SK-N-SH (cell line): ENCODE results near the gene TK2. TPM values are rescaled to one million over a fixed set of nuclear protein-coding genes. Genes with fewer than 3 reads are reported as not detected.

ENCODE experiments used
- CTCF ChIA-PET: fragments of 300-600, 350-600 bp; formaldehyde crosslinking; extraction: SDS; loops from one replicate; lab custom pipeline; 2021; lab: Yijun Ruan, JAX
- POLR2A ChIA-PET: fragments of 350-600 bp; sonication (Branson Sonifier 250); formaldehyde crosslinking; extraction: SDS; loops from one replicate; lab custom pipeline; 2020; ENCODE audit warnings: antibody characterized with exemption, inconsistent platforms; lab: Yijun Ruan, JAX
- DNase-seq: peaks from one replicate; pipeline ENCODE4 v3.0.0; 2012
- H2AFZ ChIP-seq: fragments of 200-600 bp; sonication (generic); 2 replicates; pipeline ENCODE4 v1.8.1; 2016; ENCODE audit warnings: antibody characterized with exemption, mild to moderate bottlenecking, low read depth
- H3F3A ChIP-seq: fragments of 200-600 bp; sonication (generic); replicated peaks from 2 replicates; pipeline ENCODE3; 2016; ENCODE audit warnings: antibody characterized with exemption, mild to moderate bottlenecking; ENCODE audit not compliant: insufficient read depth
- H3K27ac ChIP-seq, 2 experiments: fragments of 200-500 bp in 1 of 2; fragments of 200-600 bp in 1 of 2; sonication (Bioruptor generic) in 1 of 2; sonication (generic), shearing (Covaris generic) in 1 of 2; 2 replicates each; pipeline versions ENCODE4 v1.5.1 to v1.6.1; 2014 to 2016; ENCODE audit warnings: low read depth in 2 of 2, inconsistent platforms in 1 of 2, low read length in 1 of 2, mild to moderate bottlenecking in 1 of 2, mixed read lengths in 1 of 2
- H3K27me3 ChIP-seq: fragments of 200-600 bp; sonication (generic), shearing (Covaris generic); 2 replicates; pipeline ENCODE4 v1.6.1; 2016; ENCODE audit warnings: mixed run types; ENCODE audit not compliant: insufficient read depth
- H3K36me3 ChIP-seq, 2 experiments: fragments of 200-500 bp in 1 of 2; fragments of 200-600 bp in 1 of 2; sonication (Bioruptor generic) in 1 of 2; sonication (generic) in 1 of 2; replicated peaks in 1 of 2; 2 replicates each; pipeline versions ENCODE3 to v1.5.1; 2014 to 2016; ENCODE audit warnings: low read length in 1 of 2, mild to moderate bottlenecking in 1 of 2; ENCODE audit not compliant: insufficient read depth in 2 of 2, control insufficient read depth in 1 of 2
- H3K4me1 ChIP-seq, 2 experiments: fragments of 200-500 bp in 1 of 2; fragments of 200-600 bp in 1 of 2; sonication (Bioruptor generic) in 1 of 2; sonication (generic), shearing (Covaris generic) in 1 of 2; 2 replicates each; pipeline versions ENCODE4 v1.5.1 to v1.6.1; 2014 to 2016; ENCODE audit warnings: low read depth in 1 of 2, low read length in 1 of 2, mixed run types in 1 of 2; ENCODE audit not compliant: insufficient read depth in 2 of 2, control insufficient read depth in 1 of 2
- H3K4me2 ChIP-seq: fragments of 200-600 bp; sonication (generic), shearing (Covaris generic); 2 replicates; pipeline ENCODE4 v1.6.1; 2017; ENCODE audit warnings: mixed run types
- H3K4me3 ChIP-seq, 2 experiments: fragments of 200-500 bp in 1 of 2; fragments of 200-600 bp in 1 of 2; sonication (Bioruptor generic) in 1 of 2; sonication (generic), shearing (Covaris generic) in 1 of 2; 2 replicates each; pipeline versions ENCODE4 v1.5.1 to v1.8.1; 2014 to 2016; ENCODE audit warnings: low read depth in 2 of 2, inconsistent platforms in 1 of 2, low read length in 1 of 2, mild to moderate bottlenecking in 1 of 2, mixed read lengths in 1 of 2, moderate library complexity in 1 of 2
- H3K79me2 ChIP-seq: fragments of 200-600 bp; sonication (generic); 2 replicates; pipeline ENCODE4 v1.8.1; 2017; ENCODE audit warnings: mild to moderate bottlenecking; ENCODE audit not compliant: insufficient read depth
- H3K9ac ChIP-seq: fragments of 200-600 bp; sonication (generic); 2 replicates; pipeline ENCODE4 v1.6.1; 2017; ENCODE audit warnings: mixed run types
- H3K9me2 ChIP-seq: fragments of 200-600 bp; sonication (generic); 2 replicates; pipeline ENCODE4 v1.6.1; 2017; ENCODE audit warnings: mixed run types
- H3K9me3 ChIP-seq: fragments of 200-600 bp; sonication (generic); 2 replicates; pipeline ENCODE4 v1.6.1; 2017; ENCODE audit warnings: mixed run types, mild to moderate bottlenecking, moderate library complexity
- H4K20me1 ChIP-seq: fragments of 200-600 bp; sonication (generic); 2 replicates; pipeline ENCODE4 v1.6.1; 2017; ENCODE audit warnings: mild to moderate bottlenecking, mixed run types; ENCODE audit not compliant: insufficient read depth
- CTCF ChIP-seq: fragments of 200-600 bp; sonication (generic); IDR thresholded peaks from 2 replicates; pipeline ENCODE4 v1.6.1; 2017; ENCODE audit warnings: antibody characterized with exemption, mild to moderate bottlenecking, moderate library complexity
- ELF1 ChIP-seq: IDR thresholded peaks from 2 replicates; pipeline ENCODE4 v1.4.0; 2012
- FOXJ3 ChIP-seq: sonication (generic); formaldehyde crosslinking; IDR thresholded peaks from 2 replicates; pipeline ENCODE4 v1.5.1; 2020; ENCODE audit warnings: mild to moderate bottlenecking, missing genetic modification reagents
- FOXM1 ChIP-seq: IDR thresholded peaks from 2 replicates; pipeline ENCODE4 v1.4.0; 2012; ENCODE audit warnings: low read depth, mild to moderate bottlenecking
- IRF3 ChIP-seq: fragments of 150-350 bp; IDR thresholded peaks from 2 replicates; pipeline ENCODE4 v1.6.1; 2016; ENCODE audit warnings: mild to moderate bottlenecking, low read depth, low read length
- MEF2A ChIP-seq: IDR thresholded peaks from 2 replicates; pipeline ENCODE4 v1.4.0; 2012; ENCODE audit warnings: low read depth, borderline replicate concordance
- MXI1 ChIP-seq: IDR thresholded peaks from 2 replicates; pipeline ENCODE4 v1.6.1; 2012; ENCODE audit warnings: mild to moderate bottlenecking, low read depth, low read length, improper control_type of control experiment
- RAD21 ChIP-seq: IDR thresholded peaks from 2 replicates; pipeline ENCODE4 v1.6.1; 2012; ENCODE audit warnings: mild to moderate bottlenecking, low read length
- RCOR1 ChIP-seq: fragments of 150-350 bp; IDR thresholded peaks from 2 replicates; pipeline ENCODE4 v1.6.1; 2017; ENCODE audit warnings: antibody characterized with exemption, low read length
- REST ChIP-seq: IDR thresholded peaks from 2 replicates; pipeline ENCODE4 v1.6.1; 2012; ENCODE audit warnings: mild to moderate bottlenecking, low read depth, low read length, moderate library complexity
- SIN3A ChIP-seq: IDR thresholded peaks from 2 replicates; pipeline ENCODE4 v1.6.1; 2012; ENCODE audit warnings: low read depth, mild to moderate bottlenecking, low read length, moderate library complexity, borderline replicate concordance
- SMC3 ChIP-seq: IDR thresholded peaks from 2 replicates; pipeline ENCODE4 v1.6.1; 2012; ENCODE audit warnings: low read depth, low read length, improper control_type of control experiment
- YY1 ChIP-seq: IDR thresholded peaks from 2 replicates; pipeline ENCODE4 v1.4.0; 2012; ENCODE audit warnings: low read depth, mild to moderate bottlenecking
- ZBTB33 ChIP-seq: IDR thresholded peaks from 2 replicates; pipeline ENCODE4 v1.4.0; 2012; ENCODE audit warnings: low read depth, borderline replicate concordance
- WGBS: methylation state at CpG from one replicate; pipeline ENCODE4 v1.1.6; 2017; ENCODE audit warnings: low lambda C conversion rate; 5-methylcytosine and 5-hydroxymethylcytosine counted together
- polyA plus RNA-seq, 3 experiments: library from polyadenylated mRNA; depleted of rRNA; stranded (reverse); fragments of >200 nt; gene quantifications; 2 replicates each; pipeline ENCODE4 v1.2.3, GENCODE V29; 2012

TK2 gene
- polyA plus RNA-seq, 1 of the 3 experiments (the other 2 are of a cell fraction), result 25.2 TPM

- WGBS, result 32% methylated on average over 14 of the region's 14 CpGs
- CTCF ChIA-PET, result interaction anchor here (0.6 to 22.3 kb wide), 11 partner anchors 8 to 127 kb away, joined by 3 to 299 read pairs (median 4); partner anchors contain the start of gene CDH5
- TF ChIP-seq ELF1, result no peak
- no peak for TF ChIP-seq REST
- no peak for TF ChIP-seq FOXJ3
- TF ChIP-seq CTCF, result peak; percentile 95
- TF ChIP-seq SMC3, result peak; percentile 97
- no peak for TF ChIP-seq RCOR1
- peak; percentile 93 for TF ChIP-seq RAD21
- TF ChIP-seq FOXM1, result no peak
- H4K20me1 ChIP-seq, result no peaks in the 10 kb centered on the region
- H3K4me3 ChIP-seq, result peak overlapping the region in 1 of 2 experiments; percentile 41; a peak in 1 of 4 replicates
- no peaks in the 10 kb centered on the region for H3K79me2 ChIP-seq
- no peaks in the 10 kb centered on the region for H3K36me3 ChIP-seq
- H3K4me2 ChIP-seq, result no peak overlapping the region
- DNase-seq, result peak; percentile 90
- H3K9me3 ChIP-seq, result no peaks in the 10 kb centered on the region
- H3K9ac ChIP-seq, result no peak overlapping the region
- no peak overlapping the region for H2AFZ ChIP-seq
- POLR2A ChIA-PET, result no interaction called here
- H3K9me2 ChIP-seq, result no peaks in the 10 kb centered on the region
- H3K4me1 ChIP-seq, result peaks cover 10% of the 10 kb centered on the region in 2 experiments; a peak in 2 of 4 replicates
- peaks cover 4% of the 10 kb centered on the region for H3F3A ChIP-seq
- H3K27me3 ChIP-seq, result no peaks in the 10 kb centered on the region
- no peak overlapping the region for H3K27ac ChIP-seq
Observed at GRCh38 chr16:66483689-66484452, 66.1 kb downstream of the TK2 start.

- H3K4me2 ChIP-seq, result no peak overlapping the region
- H3K27me3 ChIP-seq, result no peaks in the 10 kb centered on the region
- no peak overlapping the region for H3K4me3 ChIP-seq
- WGBS, result 63% methylated on average over 6 of the region's 7 CpGs
- TF ChIP-seq ZBTB33 (no peak), YY1 (no peak), ELF1 (no peak), MXI1 (no peak), IRF3 (no peak), SIN3A (no peak), MEF2A (no peak)
- TF ChIP-seq, all 33 proteins: peak for 0
- no peaks in the 10 kb centered on the region for H3K9me2 ChIP-seq
- H3K9me3 ChIP-seq, result no peaks in the 10 kb centered on the region
- H3K79me2 ChIP-seq, result no peaks in the 10 kb centered on the region
- no peak for DNase-seq
- no peaks in the 10 kb centered on the region for H3K36me3 ChIP-seq
- no peaks in the 10 kb centered on the region for H4K20me1 ChIP-seq
- POLR2A ChIA-PET, result no interaction called here
- H3F3A ChIP-seq, result peaks cover 4% of the 10 kb centered on the region
- CTCF ChIA-PET, result interaction anchor here (0.8 to 22.3 kb wide), 5 partner anchors 13 to 137 kb away, joined by 3 to 299 read pairs (median 3); no protein-coding TSS in a partner anchor
- H3K27ac ChIP-seq, result no peak overlapping the region
- H3K9ac ChIP-seq, result no peak overlapping the region
- H3K4me1 ChIP-seq, result peaks cover 4 to 8% of the 10 kb centered on the region in 2 experiments; a peak in 2 of 4 replicates
- no peak overlapping the region for H2AFZ ChIP-seq
Observed at GRCh38 chr16:66481943-66482390, 68.0 kb downstream of the TK2 start.
